ENCODE measurements around the gene PLK5.

The PLK5 gene

DNA sequence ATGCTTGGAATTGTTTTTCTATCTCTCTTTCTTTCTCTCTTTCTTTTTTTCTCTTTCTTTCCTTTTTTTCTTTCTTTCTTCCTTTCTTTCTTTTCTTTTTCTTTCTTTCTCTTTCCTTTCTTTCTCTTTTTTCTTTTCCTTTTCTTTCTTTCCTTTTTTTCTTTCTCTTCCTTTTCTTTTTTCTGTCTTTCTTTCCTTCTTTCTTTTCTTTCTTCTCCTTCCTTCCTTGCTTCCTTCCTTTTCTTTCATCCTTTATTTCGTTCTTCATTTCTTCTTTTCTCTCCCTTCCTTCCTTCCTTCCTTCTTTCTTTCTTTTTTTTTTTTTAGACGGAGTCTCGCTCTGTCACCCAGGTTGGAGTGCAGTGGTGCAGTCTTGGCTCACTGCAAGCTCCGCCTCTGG is 46.1 kb downstream of the PLK5 start:
- TF ChIP-seq, protein P1, sequence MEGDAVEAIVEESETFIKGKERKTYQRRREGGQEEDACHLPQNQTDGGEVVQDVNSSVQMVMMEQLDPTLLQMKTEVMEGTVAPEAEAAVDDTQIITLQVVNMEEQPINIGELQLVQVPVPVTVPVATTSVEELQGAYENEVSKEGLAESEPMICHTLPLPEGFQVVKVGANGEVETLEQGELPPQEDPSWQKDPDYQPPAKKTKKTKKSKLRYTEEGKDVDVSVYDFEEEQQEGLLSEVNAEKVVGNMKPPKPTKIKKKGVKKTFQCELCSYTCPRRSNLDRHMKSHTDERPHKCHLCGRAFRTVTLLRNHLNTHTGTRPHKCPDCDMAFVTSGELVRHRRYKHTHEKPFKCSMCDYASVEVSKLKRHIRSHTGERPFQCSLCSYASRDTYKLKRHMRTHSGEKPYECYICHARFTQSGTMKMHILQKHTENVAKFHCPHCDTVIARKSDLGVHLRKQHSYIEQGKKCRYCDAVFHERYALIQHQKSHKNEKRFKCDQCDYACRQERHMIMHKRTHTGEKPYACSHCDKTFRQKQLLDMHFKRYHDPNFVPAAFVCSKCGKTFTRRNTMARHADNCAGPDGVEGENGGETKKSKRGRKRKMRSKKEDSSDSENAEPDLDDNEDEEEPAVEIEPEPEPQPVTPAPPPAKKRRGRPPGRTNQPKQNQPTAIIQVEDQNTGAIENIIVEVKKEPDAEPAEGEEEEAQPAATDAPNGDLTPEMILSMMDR (IDR thresholded peaks at IDR 0.05; ENCODE audit: extremely low read depth, missing control alignments): no peak
- no peak for DNase-seq (ENCODE audit: low spot score)

DNA sequence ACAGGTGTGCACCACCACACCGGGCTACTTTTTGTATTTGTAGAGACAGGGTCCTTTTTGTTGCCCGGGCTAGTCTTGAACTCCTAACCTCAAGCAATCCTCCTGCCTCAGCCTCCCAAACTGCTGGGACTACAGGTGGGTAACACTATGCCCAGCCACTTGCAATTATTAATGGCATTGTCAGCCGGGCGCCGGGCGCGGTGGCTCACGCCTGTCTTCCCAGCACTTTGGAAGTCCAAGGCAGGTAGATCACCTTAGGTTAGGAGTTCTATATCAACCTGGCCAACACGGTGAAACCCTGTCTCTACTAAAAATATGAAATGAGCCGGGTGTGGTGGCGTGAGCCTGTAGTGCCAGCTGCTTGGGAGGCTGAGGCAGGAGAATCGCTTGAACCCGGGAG is 47.0 kb downstream of the PLK5 start:
- TF ChIP-seq, protein P1 (IDR thresholded peaks at IDR 0.05; ENCODE audit: extremely low read depth, missing control alignments): no peak
- no peak for DNase-seq (ENCODE audit: low spot score)

- no peak for DNase-seq (ENCODE audit: low spot score)
- TF ChIP-seq, protein P1 (IDR thresholded peaks at IDR 0.05; ENCODE audit: extremely low read depth, missing control alignments): no peak
Measured at GRCh38 chr19:1571358-1571757, 47.5 kb downstream of the PLK5 start.

GRCh38 chr19:1572795-1573194 is 48.9 kb downstream of the PLK5 start:
- DNase-seq (ENCODE audit: low spot score): no peak
- TF ChIP-seq, protein P1 (IDR thresholded peaks at IDR 0.05; ENCODE audit: extremely low read depth, missing control alignments): no peak

DNA sequence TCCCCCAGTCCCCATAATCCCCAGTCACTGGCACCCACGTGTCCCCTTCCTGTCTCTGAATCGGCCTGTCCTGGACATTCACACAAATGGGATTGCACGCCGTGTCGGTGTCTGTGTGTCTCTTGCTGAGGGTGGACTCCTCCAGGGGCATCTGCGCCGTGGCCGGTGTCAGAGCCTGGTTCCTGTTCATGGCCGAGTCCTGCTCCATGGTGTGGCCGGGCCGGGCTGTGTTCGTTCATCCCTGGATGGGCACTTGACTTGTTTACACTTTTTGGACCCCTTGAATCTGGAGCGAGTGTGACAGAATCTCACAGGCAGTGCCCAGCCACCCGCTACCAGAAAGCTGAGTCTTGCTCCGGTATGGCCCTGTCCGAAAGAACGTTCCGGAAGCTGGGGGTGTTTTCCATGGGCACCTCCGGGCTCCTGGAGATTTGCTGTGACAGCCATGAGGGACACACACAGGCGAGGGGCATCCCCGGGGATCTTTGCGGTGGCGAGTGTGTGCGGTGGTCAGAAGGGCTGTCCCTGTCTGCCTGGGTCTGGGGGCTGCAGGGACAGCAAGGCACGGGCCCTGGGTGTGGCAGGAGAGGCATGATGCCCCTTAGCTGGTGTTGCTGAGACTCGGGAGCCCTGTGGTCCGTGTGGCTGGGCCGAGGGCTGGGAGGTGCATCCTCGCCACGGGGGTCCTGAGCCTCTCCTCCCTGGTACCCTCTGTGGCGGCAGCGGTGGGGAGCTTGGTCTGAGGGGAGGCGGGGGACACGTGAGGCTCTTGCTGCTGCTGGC is 50.7 kb downstream of the PLK5 start:
- DNase-seq (ENCODE audit: low spot score): no peak
- TF ChIP-seq, protein P1 (IDR thresholded peaks at IDR 0.05; ENCODE audit: extremely low read depth, missing control alignments): no peak

DNA sequence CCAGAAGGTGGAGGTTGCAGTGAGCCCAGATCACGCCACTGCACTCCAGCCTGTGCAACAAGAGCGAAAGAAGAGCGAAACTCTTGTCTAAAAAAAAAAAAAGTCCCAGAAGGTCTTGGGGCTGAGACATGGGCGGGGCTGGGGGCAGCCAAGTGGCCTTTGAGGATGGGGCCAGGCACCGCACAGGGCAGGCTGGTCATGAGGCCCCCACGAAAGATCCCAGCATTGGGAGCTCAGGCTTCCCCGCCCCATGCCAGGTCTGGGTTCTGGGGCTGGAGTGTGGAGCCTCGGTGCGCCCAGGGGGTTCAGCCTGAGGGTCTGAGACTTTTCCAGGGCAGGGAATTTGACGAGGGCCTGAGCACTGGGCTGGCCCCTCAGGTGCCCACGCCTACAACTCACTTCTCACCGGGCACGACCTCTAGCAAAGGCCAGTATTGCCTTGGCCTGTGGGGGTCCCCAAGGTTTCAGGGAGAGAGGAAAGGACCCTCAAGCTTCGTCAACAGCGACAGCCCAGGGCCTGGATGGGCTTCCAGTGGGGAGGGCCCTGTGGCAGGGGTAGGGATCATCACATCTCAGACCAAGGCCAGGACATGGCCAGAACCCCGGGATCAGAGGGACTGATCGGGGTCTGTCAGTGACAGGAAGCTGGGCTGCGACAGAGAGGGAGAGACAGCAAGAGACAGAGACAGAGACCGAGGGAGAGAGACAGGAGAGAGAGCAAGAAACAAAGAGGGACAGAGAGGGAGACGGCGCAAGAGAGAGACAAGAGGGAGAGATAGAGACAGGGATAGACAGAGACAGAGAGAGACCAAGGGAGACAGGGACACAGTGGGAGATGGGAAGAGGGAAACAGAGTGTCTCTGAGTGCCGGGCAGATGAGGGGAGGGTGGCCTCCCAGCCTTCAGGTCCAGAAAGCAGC is 51.7 kb downstream of the PLK5 start:
- no peak for DNase-seq (ENCODE audit: low spot score)
- TF ChIP-seq, protein P1 (IDR thresholded peaks at IDR 0.05; ENCODE audit: extremely low read depth, missing control alignments): no peak
